Islet of Langerhans (tissue), 1 donor: ENCODE results near the gene CISD3.

Source experiments
- FAIRE-seq: peaks from one replicate; lab custom pipeline; 2011; peaks lifted over from hg19 to GRCh38; lab: Jason Lieb, UNC

The CISD3 gene

DNA sequence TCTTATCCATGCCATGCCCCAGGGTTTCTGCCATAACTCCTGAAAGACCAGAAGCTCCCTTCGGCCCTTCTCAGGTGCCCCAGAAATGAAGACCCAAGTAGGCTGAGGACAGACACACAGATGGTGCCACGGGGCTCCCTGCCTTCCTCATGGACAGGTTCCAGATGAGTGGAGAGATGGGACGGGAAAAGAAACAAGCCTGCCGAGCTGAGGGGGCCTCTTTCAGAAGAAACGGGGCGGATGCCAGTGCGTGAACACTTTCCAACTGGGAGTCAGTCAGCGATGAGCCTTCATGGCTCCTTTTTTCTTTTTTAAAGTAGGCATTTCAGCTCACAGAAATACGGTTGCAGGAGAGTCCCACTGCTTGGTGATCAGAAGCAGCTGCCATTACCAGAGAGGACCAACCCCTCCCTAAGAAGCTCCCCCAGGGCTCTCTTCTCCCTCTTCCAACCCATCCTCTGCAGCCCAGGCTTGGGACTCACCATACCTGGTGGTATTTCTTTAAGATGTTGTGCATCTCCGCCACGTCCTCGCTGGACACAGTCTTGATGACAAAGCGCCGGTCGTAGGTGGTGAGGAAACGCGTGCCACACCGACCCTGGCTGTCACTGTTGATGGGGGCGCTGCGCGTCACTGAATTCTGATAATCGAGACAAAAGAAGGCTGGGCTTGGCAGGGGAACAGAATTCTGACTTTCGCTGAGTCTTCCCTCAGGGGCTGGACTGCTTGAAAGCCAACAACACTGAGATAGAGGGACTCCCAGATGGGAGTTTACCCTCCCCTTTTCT lies 50.0 kb downstream of the CISD3 start:
- no peak for FAIRE-seq

DNA sequence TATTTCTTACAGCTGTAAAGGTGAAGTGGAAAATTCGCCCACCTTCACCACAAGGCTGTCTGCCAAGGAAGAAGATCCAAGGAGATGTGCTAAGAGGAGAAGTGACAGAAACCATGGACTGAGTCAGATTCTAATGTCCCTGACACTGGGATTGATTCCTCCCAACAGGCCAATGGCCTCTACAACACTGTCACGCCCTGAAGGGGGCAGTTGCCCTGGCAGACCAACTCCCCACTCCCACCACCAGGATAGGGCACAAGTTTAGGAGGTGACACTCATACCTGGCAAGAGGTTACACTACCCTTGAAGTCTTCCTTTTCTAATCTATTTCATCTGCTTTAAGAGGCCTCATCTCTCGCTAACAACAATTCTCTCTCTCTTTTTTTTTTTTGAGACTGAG lies 53.1 kb downstream of the CISD3 start:
- FAIRE-seq, result no peak
